Fibroblast of skin of scalp (primary cell): ENCODE measurements around the gene DNASE1L3. TPM values are rescaled to one million over a fixed set of nuclear protein-coding genes. Genes with fewer than 3 reads are reported as not detected.
"Not testable (repeated sequence)": the region's sequence is repeated elsewhere in the genome, so short reads cannot be mapped to it uniquely, and the experiment has no call there.

ENCODE experiments used
- DNase-seq: peaks from one replicate; pipeline ENCODE4 v3.0.0-alpha.2; 2013
- polyA plus RNA-seq, 2 experiments: library from polyadenylated mRNA; unstranded; fragments of 120-200 nt; gene quantifications; one replicate each; pipeline ENCODE4 v1.2.1, GENCODE V29; 2013; ENCODE audit not compliant: insufficient read length in 2 of 2

Gene DNASE1L3, protein sequence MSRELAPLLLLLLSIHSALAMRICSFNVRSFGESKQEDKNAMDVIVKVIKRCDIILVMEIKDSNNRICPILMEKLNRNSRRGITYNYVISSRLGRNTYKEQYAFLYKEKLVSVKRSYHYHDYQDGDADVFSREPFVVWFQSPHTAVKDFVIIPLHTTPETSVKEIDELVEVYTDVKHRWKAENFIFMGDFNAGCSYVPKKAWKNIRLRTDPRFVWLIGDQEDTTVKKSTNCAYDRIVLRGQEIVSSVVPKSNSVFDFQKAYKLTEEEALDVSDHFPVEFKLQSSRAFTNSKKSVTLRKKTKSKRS
- not detected for polyA plus RNA-seq (2013, experiment 1 of 2; ENCODE audit: insufficient read length)
- 0.16 TPM for polyA plus RNA-seq (2013, experiment 2 of 2; ENCODE audit: insufficient read length)

DNA sequence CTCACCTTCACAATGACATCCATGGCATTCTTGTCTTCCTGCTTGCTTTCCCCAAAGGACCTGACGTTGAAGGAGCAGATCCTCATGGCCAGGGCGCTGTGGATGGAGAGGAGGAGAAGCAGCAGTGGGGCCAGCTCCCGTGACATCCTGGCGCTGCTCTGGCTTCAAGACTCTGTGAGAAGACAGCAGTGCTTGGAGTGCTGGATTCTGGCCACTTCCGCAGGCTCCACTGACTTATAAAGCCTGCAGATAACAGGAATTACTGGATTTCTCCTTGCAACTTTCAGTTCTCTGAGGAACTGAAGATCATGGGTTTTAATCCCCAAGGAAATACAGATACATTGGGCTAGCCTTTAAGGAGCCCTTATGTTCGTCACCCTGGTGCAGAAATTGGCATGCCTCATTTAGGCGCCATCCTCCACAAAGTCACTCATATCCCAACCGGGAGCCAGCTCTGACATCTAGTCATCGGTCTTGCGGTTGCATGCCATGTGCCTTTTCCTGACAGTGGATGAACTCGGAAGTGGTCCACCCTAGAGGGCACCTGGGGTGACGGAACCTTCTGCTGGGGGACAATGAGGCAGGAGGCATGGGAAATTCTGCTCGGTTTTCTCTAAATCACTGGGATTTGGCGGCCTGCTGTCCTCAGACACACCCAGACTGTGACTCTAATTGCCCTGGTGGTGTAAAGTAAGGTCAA lies at the start of gene DNASE1L3:
Gene DNASE1L3 (minus strand): TSS at position 212 of the 700 bp plus-strand sequence. CDS start 66 bp downstream, at position 146.
- no peak for DNase-seq

DNA sequence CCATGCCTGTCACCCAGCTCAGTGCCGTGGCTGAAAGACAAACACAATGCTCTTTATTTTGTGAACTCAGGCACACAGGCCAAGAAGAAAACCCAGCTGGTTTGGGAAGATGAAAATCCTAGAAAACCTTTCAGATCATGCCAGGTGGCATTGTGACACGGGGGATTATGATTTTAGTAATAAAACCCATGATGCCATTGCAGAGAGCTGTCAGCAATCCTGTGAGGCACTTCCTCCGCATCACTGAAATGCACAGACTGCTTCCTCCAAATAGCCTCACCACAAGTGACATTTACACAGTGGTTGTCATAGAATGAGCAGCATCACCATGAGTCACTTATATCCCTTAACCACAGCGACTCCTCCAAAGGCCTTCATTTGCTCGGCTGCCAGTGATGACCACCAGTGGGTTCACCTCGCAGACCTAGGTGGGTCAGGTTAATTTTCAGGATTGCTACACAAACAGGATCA lies 49.5 kb upstream of the DNASE1L3 start:
- DNase-seq, result peak; percentile 81

DNA sequence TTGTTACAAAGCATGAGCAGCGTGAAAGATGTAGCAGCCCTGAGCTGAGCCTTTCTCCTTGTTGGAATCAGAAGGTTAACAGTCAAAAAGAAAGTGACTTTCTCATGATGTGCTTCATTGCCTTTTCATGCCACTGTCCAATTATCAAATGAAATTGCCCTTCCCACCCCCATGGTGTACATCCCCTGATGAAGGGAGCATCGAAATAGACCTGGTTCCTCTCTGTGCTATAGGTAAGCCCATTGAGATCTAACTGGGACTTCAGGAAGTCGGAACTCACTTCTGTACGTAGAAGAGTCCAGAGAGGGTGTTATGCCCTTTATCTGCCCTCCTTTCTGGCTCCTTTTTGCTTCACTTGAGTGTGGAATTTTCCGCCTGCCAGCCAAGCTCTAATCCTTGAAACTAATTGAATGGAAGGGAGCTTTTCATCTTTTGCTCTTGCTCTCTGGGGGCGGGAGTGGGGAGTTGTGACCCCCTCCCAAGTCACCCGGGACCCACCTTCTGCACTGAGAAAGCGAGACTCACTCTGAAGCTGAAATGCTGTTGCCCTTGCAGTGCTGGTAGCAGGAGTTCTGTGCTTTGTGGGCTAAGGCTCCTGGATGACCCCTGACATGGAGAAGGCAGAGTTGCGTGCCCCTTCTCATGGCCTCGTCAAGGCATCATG lies 47.8 kb upstream of the DNASE1L3 start:
- no peak for DNase-seq

DNA sequence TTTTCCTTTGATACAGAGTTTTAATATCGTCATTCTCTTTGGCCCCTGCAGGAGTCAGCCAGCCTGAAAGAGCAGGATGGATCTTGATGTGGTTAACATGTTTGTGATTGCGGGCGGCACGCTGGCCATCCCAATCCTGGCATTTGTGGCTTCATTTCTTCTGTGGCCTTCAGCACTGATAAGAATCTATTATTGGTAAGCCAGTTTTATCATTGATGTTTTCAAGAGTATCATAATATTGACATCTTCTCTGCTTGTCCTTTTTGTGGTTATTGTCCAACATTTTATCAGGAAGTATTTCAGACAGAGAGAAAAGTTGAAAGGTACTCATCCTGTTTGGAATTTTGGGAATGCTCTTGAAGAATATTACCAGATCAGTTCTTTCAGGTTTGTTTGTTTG lies 45.7 kb upstream of the DNASE1L3 start:
- DNase-seq, result no peak

DNA sequence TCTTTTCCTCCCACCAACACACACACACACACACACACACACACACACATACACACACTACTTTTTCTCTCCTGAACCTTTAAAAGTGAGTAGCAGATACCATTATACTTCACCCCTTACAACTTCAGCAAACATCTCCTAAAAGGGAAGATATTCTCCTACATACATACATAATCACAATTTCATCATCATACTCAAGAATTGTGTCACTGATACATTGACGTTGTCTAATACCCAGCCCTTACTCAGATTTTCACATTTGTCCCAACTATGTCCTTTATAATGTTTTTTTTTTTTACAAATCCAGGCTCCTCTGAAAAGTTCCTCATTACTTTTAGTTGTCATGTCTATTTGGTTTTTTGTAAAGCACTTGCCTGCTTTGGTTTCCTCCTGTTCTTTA lies 45.3 kb upstream of the DNASE1L3 start:
- DNase-seq, result no peak

DNA sequence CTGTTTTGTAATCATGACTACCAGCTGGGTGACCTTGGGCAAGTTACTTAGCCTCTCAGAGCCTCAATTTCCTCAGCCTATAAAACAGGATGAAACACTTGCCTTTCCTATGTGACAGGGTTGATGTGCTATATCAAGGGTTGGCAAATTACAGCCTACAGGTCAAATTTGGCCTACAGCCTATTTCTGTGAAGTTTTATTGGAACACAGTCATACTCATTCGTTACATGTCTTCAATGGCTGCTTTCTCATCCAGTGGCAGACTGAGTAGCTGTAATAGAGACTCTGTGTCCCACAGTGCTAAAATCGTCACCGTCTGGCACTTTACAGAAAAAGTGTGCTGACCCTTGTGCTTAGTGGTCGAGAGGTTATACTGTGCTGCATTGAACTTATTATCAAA lies 43.4 kb upstream of the DNASE1L3 start:
- DNase-seq, result no peak

DNA sequence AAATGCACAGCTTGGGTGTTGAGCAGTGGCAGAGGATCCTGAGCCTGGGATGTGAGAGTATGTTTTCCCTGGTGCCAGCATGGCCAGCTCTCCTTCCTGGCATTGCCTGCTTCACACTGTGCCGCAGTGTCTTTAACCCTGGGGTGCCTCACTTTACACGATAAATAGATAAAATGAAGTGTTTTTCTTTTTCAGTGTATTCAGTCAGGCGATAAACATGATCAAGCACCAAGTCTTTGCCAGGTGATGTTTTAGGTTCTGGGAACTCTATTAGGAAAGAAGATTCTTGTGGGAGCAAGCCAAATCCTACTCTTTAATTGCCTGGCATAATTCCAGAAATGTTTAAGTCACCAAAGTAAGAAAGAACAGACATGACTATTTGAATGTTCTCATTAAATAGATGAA lies 40.9 kb upstream of the DNASE1L3 start:
- no peak for DNase-seq

DNA sequence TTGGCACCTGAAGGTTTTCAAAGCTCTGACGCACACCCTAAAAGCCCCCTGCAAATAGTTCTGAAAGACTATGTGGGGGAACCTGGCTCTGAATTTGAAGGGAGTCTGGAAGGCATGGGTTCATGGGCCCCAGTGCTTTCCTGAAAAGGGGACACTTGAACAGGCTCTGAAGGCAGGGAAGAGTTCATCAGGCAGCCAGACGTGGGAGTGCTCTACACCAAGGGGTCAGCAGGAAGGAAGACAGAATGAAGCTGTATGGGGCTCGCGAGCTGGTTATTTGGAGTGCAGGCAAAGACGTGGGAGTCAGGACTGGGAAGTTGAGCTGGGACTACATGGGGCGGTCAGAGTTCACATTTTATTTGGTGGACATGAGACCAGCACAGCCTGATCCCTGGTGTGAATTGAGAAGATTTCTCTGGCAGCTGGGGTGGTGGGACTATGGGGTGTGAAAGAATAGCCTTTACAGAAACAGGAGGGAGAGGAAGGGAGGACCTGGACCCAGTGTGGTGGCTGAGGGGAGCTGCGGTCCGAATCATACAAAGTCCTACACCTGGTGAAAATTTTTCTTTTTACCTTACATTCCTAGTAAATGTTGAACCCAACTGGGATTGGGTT lies 39.4 kb upstream of the DNASE1L3 start:
- no peak for DNase-seq

DNA sequence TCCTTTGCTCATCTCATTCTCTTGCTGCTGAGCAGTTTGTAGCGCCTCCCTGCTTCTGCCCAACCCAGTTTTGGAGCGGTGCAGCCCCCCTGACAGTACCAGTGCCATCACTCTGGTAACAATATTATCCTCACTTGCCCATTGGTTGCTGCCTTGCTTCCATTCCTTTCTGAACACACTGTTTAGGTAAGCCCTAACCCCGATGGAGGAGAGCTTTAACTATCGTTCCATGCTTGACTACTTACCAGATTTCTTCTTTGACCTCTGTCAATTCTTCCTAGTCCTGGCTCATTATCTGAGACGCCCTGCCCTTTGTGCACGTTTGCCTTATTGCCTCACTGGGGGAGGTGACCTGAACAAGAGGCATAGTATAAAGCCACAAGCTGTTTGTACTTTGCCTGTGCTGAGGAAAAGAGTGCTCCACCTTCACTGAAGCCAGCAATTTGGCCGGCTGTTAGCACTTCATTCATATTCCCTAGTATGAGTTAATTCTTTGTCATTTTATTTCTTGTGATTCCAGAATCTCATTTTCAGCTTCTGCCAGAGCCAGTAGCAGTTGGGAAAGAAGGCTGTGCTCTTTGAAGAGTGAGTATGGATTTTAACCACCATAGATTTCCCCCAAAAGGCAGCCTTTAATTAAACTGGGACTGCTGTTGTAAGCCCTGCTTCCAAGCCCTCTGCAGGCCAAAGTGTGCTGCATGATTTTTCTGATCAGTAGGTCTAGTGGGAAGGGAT lies 38.8 kb upstream of the DNASE1L3 start:
- DNase-seq, result no peak

DNA sequence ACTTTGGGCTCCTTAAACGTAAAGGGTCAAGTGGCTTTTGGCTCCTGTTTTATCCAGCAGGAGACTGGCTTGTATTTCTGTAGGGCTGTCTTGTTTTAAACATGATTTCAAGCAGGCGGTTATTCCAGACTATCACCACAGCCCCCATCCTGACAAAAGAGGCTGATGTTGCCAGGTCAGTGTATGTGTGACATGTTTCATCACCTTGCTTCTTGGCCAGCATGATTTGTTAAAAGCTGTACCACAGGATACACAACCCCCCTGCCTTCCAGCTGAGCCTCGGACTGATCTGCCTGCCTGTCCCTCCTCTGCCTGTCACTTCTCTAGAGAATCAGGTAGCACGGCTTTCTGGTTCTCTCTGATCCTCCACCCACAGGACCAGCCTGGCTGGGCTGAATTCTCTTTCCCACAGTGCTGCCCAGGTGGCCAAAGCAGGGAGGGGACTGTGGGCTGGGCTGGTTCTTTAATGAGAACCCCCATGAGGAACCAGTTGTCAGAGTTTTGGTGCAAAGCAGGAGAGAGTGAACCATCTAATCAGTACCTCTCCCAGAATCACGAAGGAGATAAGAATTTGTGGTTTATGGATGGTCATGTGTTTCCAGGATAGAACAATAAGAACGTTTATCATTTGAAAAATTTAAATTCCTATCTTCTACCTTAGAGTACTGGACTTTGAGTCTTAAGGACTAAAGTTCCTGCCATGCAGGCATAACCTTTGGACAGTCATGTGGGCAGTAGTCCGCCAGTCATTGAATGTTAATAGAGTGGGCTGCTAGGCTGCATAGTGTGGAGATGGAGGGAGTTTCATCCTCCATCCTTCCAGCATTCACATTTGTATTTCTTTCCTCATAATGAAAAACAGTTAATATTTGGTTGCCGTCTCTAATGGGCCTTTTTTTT lies 35.6 kb upstream of the DNASE1L3 start:
- no peak for DNase-seq

DNA sequence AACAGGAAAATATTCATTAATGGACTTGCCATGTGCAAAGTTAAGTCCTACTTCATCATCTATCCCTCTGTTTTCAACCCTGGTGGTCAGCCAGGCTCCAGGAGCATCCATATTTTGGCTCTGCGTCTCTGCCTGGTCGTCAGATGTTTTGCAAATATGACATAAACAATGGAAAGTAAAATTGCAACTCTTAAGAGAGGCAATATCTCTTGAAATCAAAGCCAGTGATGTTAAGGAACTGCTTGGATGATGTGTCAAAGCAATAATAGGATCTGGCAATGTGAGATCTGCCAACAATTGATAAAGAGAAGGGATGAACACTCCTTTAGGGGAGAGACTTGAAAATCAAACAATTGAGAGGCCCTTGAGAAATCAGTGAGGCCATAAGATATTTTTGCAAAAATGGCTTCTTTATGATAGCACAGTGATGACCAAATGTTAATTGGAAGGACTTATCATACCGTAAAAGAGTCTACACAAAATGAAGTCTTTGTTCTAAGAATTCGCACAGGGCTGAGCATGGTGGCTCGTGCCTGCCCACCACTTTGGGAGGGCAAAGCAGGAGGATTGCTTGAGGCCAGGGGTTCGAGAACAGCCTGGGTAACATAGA lies 33.3 kb upstream of the DNASE1L3 start:
- no peak for DNase-seq

DNA sequence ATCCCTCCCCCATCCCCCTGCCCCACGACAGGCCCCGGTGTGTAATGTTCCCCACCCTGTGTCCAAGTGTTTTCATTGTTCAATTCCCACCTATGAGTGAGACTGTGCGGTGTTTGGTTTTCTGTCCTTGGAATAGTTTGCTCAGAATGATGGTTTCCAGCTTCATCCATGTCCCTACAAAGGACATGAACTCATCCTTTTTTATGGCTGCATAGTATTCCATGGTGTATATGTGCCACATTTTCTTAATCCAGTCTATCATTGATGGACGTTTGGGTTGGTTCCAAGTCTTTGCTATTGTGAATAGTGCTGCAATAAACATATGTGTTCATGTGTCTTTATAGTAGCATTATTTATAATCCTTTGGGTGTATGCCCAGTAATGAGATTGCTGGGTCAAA lies 32.1 kb upstream of the DNASE1L3 start:
- DNase-seq, result not testable (repeated sequence)

DNA sequence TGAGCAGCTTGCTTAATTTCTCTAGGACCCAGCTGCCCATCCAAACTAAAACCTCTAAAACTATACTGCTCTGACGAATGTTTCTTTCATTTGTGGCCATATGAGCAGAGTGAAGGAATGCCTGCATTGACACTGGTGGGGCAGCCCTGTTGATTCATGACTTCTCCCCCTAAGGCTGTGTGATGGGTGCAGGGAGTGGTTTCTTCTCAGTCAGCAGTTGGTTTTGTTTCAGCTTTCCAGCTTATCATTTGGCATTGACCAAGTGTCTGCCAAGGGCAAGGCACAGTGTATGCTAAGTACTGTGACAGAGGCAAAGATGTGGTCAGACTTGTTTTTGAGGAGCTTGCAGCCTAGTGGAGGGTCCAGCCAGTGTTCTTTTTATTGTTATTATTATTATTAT lies 31.6 kb upstream of the DNASE1L3 start:
- DNase-seq, result no peak

DNA sequence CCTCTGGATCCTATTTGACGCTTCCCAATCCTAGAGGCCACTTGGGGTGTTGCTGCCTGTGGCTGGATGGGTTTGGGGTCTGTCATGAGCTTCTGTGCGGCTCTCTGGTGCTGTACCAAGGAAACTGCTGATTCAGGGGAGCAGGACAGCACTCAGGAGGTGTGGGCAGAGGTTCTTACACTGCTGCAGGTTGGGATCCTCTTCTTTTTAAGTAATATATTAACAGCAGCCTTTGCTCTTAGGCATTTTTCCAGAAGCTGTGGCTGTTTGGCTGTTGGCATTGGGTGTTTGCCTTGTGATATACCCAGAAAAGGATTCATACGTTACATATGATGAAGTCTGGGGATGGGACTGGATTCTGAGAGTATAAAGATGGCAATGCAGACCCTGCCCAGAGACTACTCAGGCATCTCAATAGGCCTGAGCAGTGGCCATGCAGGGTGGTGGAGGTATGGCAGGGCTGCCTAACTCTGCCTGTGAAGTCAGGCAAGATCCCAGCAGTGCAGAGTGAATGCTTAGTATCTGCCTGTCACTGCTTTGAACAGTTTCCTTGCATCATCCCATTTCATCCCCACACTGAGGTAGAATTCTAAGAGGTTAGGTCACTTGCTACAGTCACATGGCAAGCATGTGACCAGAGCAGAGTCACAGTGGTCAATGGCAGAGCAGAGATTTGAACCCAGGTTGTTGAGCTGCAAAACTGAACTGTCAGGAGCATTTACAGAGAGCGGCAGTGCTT lies 30.7 kb upstream of the DNASE1L3 start:
- no peak for DNase-seq

DNA sequence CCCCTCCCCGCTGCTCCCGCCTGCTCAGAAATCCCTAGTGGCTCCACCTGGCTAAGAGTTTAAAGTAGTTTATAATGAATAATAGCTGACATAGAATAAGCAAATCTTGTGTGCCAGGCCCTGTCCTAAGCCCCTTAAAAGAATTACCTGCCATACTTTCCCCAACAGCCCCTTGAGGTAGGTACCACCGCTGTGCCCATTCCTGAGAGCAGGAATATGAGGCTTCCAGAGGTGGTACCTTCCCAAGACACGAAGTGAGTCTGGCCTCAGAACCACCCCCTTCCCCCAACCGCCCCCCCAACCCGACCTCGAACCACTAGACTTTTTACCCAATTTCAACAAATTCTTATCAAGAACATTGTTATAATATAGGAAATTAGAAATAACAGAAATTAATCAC lies 28.1 kb upstream of the DNASE1L3 start:
- DNase-seq, result no peak

DNA sequence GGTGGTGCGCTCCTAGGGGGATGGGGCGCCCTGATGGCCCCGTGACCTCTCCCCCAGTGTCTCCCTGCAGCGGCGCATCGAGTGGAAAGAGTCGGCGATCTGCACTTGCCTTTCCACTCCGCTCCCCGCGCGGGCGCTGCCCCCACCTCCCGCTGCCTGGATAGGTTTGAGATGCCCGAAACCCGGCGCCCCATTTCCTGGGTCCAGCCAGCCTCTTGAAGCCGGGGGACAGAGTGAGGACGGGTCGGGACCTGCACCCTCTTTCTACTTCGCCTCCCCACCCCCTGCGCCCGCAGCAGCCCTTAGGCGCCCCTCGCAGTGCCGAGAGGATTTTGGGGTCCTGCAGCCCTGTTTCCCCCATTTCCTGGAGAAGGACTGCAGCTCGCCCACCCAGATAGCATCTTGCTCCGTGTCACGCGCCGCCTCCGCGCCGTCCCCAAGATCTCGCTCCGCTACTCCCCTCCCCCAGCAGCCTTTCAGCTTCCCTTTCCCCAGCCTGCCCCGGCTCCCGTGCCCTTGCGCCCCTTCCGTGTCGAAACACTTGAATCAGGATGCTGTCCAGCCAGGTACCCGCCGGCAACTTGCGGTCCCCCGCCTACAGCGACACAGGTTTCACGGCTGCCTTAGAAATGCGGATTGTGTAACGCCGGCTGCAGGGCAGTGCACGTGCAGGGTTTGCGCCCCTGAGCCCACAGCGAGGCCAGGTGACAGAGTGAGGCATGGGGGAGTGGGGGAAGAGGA lies 27.3 kb upstream of the DNASE1L3 start:
- no peak for DNase-seq

DNA sequence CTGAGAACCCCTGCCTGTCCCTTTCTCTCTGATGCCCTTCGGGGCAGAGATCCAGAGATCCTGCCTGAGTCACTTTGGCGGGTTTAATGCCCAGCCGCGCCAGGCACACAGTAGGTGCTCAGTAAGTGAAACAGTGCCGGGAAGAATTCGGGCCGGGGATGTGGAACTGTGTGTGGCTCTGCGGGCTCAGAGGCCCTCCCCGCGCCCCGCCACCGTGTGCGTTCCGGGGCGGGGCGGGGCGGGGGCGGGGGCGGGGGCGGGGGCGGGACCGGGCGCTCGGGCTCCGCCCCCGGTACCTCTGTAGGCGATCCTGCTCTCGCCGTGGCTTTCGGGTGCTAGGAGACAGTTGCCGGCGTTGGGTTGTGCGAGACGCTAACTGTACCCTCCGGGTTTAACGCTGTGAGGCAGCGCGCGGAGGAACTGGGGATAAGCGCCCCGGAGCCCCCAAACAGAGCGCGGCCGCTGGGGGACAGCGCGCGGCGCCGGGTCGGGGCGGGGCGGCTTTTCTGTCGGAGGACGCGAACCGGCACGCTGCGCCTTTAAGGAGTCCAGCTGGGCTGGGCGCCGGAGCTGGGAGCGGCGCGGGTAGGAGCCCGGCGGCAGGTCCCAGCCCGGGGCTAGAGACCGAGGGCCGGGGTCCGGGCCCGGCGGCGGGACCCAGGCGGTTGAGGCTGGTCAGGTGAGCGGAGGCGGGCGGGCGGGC lies 26.6 kb upstream of the DNASE1L3 start, which contains the start of gene ABHD6:
Gene ABHD6 (plus strand): TSS at position 555 of the 703 bp plus-strand sequence. CDS start 18,795 bp downstream, outside the sequence.
- peak; percentile 73 for DNase-seq

DNA sequence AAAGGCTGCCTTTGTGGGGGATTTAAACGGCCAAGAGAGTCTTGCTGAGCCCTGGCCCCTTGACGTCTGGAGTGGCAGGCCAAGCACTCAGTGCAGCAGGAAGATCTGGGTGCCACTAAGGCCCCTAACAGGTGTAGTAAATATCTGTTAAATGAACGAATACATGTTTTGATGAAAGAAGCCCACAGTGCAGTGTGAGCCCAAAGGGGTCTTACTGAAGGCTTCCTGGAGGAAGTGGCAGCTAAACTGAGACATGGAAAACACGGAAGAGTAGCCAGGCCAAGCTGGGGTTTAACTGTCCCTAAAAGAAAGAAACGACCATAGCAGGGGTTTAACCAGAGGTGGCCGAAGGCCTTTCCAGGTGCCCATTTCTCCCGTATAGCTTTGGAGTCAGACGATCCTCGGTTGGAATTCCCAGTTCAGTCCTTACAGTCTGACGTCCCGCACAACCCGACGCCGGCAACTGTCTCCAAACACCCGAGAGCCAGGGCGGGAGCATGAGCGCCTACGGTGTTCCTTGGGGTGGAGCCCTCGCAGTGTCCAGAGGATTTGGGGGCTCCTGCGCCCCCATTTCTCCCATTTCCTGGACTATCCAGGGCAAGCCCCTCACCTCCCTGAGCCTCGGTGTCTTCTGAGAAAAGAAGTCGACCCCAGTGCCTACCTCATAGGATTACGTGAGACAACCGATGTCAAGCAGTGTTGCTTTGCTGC lies 25.9 kb upstream of the DNASE1L3 start:
- DNase-seq, result no peak
